ENCODE measurements around the gene OSBPL8.

GRCh38 chr12:76316468-76316867, 243.1 kb downstream of the OSBPL8 start:
- TF ChIP-seq CTCF (IDR thresholded peaks at IDR 0.05) (no peak), EP300 (IDR thresholded peaks at IDR 0.05) (no peak), POLR2A (IDR thresholded peaks at IDR 0.05) (no peak)
